Endodermal cell (in vitro differentiated cells): Measurements from ENCODE around the gene GPR62. TPM values are rescaled to one million over a fixed set of nuclear protein-coding genes. Genes with fewer than 3 reads are reported as not detected.

Experiments
- DNase-seq: peaks from one replicate; pipeline ENCODE4 v3.0.0-alpha.2; 2017
- H3K27ac ChIP-seq: 2 replicates; pipeline ENCODE4 v1.5.1; 2013; ENCODE audit warnings: mild to moderate bottlenecking, low read depth, low read length, moderate library complexity
- H3K27me3 ChIP-seq: 2 replicates; pipeline ENCODE4 v1.6.1; 2013; ENCODE audit warnings: mild to moderate bottlenecking, low read length, moderate library complexity; ENCODE audit not compliant: insufficient read depth, control insufficient read depth, poor library complexity, severe bottlenecking
- H3K36me3 ChIP-seq: 2 replicates; pipeline ENCODE4 v1.7.0; 2013; ENCODE audit warnings: mild to moderate bottlenecking, low read length, moderate library complexity; ENCODE audit not compliant: control insufficient read depth, insufficient read depth
- H3K4me1 ChIP-seq: one replicate; pipeline ENCODE4 v1.7.0; 2013; ENCODE audit warnings: low read length; ENCODE audit not compliant: control insufficient read depth, insufficient read depth
- H3K4me3 ChIP-seq: 2 replicates; pipeline ENCODE4 v1.5.1; 2013; ENCODE audit warnings: mild to moderate bottlenecking, low read length, moderate library complexity
- H3K9ac ChIP-seq: 2 replicates; pipeline ENCODE4 v1.6.1; 2013; ENCODE audit warnings: mild to moderate bottlenecking, low read length, moderate library complexity; ENCODE audit not compliant: poor library complexity, severe bottlenecking; ENCODE audit errors: extremely low read depth
- H3K9me3 ChIP-seq: 2 replicates; pipeline ENCODE4 v1.6.1; 2013; ENCODE audit warnings: mild to moderate bottlenecking, low read length, moderate library complexity; ENCODE audit not compliant: control insufficient read depth
- H3K27ac Mint-ChIP-seq: 2 replicates; pipeline ENCODE4 v1.8.0; 2020; ENCODE audit warnings: mixed read lengths
- H3K27me3 Mint-ChIP-seq: 2 replicates; pipeline ENCODE4 v1.8.0; 2021; ENCODE audit warnings: mild to moderate bottlenecking, mixed read lengths; ENCODE audit not compliant: insufficient read depth
- H3K36me3 Mint-ChIP-seq: 2 replicates; pipeline ENCODE4 v1.8.0; 2020; ENCODE audit warnings: low read depth, mixed read lengths
- H3K4me1 Mint-ChIP-seq: 2 replicates; pipeline ENCODE4 v1.8.0; 2020; ENCODE audit warnings: mixed read lengths
- H3K4me3 Mint-ChIP-seq: 2 replicates; pipeline ENCODE4 v1.8.0; 2020; ENCODE audit warnings: mild to moderate bottlenecking, moderate library complexity, mixed read lengths
- H3K9me3 Mint-ChIP-seq: 2 replicates; pipeline ENCODE4 v1.8.0; 2020; ENCODE audit warnings: mild to moderate bottlenecking, mixed read lengths
- CTCF ChIP-seq: fragments of 200-600 bp; sonication (generic); conservative IDR thresholded peaks from 2 replicates; pipeline ENCODE4 v1.5.0; 2021; ENCODE audit warnings: antibody characterized with exemption, mild to moderate bottlenecking
- WGBS, 2 experiments: methylation state at CpG; one replicate each; pipeline versions ENCODE4 v1.1.5 to v1.1.7; 2013; ENCODE audit warnings: missing lambda C conversion rate in 2 of 2, mixed read lengths in 1 of 2; ENCODE audit not compliant: insufficient coverage in 1 of 2, insufficient read length in 1 of 2; 5-methylcytosine and 5-hydroxymethylcytosine counted together
- total RNA-seq, 2 donors: library from RNA; stranded (reverse); fragmentation: NEBNext Ultra II Directional in 1 of 2; extraction: Animal tissue kit (Norgen Biotek cat#: 25700) in 1 of 2; gene quantifications; 2 replicates in 1 of 2; 3 replicates in 1 of 2; pipeline ENCODE4 v1.2.1, GENCODE V29; 2021

GPR62 gene
- total RNA-seq, 2 donors from 2014 or later, result 0.40 to 0.44 TPM

- no peak overlapping the region for H3K4me3 Mint-ChIP-seq
- H3K27ac ChIP-seq, result no peak overlapping the region
- H3K36me3 Mint-ChIP-seq, result peaks cover 20% of the 10 kb centered on the region
- TF ChIP-seq CTCF, result no peak
- H3K27me3 Mint-ChIP-seq, result peaks cover 12% of the 10 kb centered on the region
- no peak overlapping the region for H3K27ac Mint-ChIP-seq
- H3K4me1 ChIP-seq, result peaks cover 9% of the 10 kb centered on the region
- no peaks in the 10 kb centered on the region for H3K9me3 ChIP-seq
- 88 to 96% methylated on average over 7 of the region's 7 CpGs for WGBS, 2 experiments
- H3K9ac ChIP-seq, result no peak overlapping the region
- peaks cover 14% of the 10 kb centered on the region for H3K36me3 ChIP-seq
- DNase-seq, result no peak
- no peaks in the 10 kb centered on the region for H3K27me3 ChIP-seq
- no peaks in the 10 kb centered on the region for H3K9me3 Mint-ChIP-seq
- no peak overlapping the region for H3K4me3 ChIP-seq
- H3K4me1 Mint-ChIP-seq, result peaks cover 18% of the 10 kb centered on the region
Observed at GRCh38 chr3:51998774-51999173, 43.6 kb downstream of the GPR62 start.

- H3K27me3 ChIP-seq, result no peaks in the 10 kb centered on the region
- no peak for TF ChIP-seq CTCF
- DNase-seq, result no peak
- peaks cover 6% of the 10 kb centered on the region for H3K4me1 ChIP-seq
- H3K27me3 Mint-ChIP-seq, result peaks cover 12% of the 10 kb centered on the region
- H3K4me3 Mint-ChIP-seq, result no peak overlapping the region
- H3K4me3 ChIP-seq, result no peak overlapping the region
- H3K4me1 Mint-ChIP-seq, result peaks cover 13% of the 10 kb centered on the region
- H3K9me3 ChIP-seq, result no peaks in the 10 kb centered on the region
- H3K9me3 Mint-ChIP-seq, result no peaks in the 10 kb centered on the region
- peaks cover 9% of the 10 kb centered on the region for H3K36me3 Mint-ChIP-seq
- H3K9ac ChIP-seq, result no peak overlapping the region
- H3K27ac Mint-ChIP-seq, result no peak overlapping the region
- no peak overlapping the region for H3K27ac ChIP-seq
- WGBS, 2 experiments, result 94% methylated on average over 2 of the region's 2 CpGs; no CpG with 5 or more reads in 1 of the 2 experiments
- peaks cover 4% of the 10 kb centered on the region for H3K36me3 ChIP-seq
Observed at GRCh38 chr3:51999846-52000245, 44.7 kb downstream of the GPR62 start.

GRCh38 chr3:52001443-52001974, 46.3 kb downstream of the GPR62 start:
- DNase-seq, result peak; percentile 99
- Histone ChIP-seq H3K4me1 (peaks cover 12% of the 10 kb centered on the region), H3K4me3 (no peak overlapping the region), H3K36me3 (no peaks in the 10 kb centered on the region), H3K27me3 (no peaks in the 10 kb centered on the region), H3K9me3 (no peaks in the 10 kb centered on the region), H3K9ac (no peak overlapping the region), H3K27ac (no peak overlapping the region)
- no peaks in the 10 kb centered on the region for H3K9me3 Mint-ChIP-seq
- 6 to 11% methylated on average over 7 to 18 of the region's 18 CpGs for WGBS, 2 experiments
- H3K27me3 Mint-ChIP-seq, result peaks cover 12% of the 10 kb centered on the region
- H3K4me3 Mint-ChIP-seq, result no peak overlapping the region
- peaks cover 24% of the 10 kb centered on the region for H3K4me1 Mint-ChIP-seq
- no peak overlapping the region for H3K27ac Mint-ChIP-seq
- peak; percentile 100 for TF ChIP-seq CTCF
- no peaks in the 10 kb centered on the region for H3K36me3 Mint-ChIP-seq
